Fibroblast of pulmonary artery (primary cell): ENCODE data around the gene PHLDA3.

ENCODE experiments used
- DNase-seq: peaks from one replicate; pipeline ENCODE4 v3.0.0-alpha.2; 2010; ENCODE audit warnings: low read depth
- H3K4me3 ChIP-seq: replicated peaks from 2 replicates; pipeline ENCODE4 v1.5.1; 2011; ENCODE audit warnings: low read depth, mild to moderate bottlenecking, control low read depth, low read length, moderate library complexity
- TF ChIP-seq, protein P1 (sequence below): IDR thresholded peaks from 2 replicates; pipeline ENCODE4 v1.5.1; 2011; ENCODE audit warnings: mild to moderate bottlenecking, control low read depth, low read length, inconsistent platforms; ENCODE audit errors: missing control alignments

PHLDA3 gene

DNA sequence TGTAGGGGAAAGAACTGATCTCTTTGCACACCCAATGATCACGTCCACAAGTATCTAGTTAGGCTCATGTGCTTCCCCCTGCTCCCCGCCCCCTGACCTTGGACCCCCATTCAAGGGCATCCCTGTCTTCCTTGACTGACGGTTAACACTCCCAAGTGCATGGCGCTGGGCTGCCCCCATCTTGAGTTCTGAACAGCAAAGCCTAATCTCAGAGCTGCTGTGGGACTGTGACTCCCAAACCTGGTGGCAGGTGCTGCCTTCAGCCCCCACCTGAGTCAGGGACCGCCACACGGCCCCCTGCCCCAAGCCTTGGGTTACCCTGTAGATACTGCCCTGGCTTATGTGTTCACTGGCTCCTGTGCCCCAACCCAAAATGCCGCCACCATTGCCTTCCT lies 48.4 kb downstream of the PHLDA3 start:
- H3K4me3 ChIP-seq, result no peak overlapping the region
- DNase-seq, result no peak
- TF ChIP-seq, protein P1, sequence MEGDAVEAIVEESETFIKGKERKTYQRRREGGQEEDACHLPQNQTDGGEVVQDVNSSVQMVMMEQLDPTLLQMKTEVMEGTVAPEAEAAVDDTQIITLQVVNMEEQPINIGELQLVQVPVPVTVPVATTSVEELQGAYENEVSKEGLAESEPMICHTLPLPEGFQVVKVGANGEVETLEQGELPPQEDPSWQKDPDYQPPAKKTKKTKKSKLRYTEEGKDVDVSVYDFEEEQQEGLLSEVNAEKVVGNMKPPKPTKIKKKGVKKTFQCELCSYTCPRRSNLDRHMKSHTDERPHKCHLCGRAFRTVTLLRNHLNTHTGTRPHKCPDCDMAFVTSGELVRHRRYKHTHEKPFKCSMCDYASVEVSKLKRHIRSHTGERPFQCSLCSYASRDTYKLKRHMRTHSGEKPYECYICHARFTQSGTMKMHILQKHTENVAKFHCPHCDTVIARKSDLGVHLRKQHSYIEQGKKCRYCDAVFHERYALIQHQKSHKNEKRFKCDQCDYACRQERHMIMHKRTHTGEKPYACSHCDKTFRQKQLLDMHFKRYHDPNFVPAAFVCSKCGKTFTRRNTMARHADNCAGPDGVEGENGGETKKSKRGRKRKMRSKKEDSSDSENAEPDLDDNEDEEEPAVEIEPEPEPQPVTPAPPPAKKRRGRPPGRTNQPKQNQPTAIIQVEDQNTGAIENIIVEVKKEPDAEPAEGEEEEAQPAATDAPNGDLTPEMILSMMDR, result no peak

DNA sequence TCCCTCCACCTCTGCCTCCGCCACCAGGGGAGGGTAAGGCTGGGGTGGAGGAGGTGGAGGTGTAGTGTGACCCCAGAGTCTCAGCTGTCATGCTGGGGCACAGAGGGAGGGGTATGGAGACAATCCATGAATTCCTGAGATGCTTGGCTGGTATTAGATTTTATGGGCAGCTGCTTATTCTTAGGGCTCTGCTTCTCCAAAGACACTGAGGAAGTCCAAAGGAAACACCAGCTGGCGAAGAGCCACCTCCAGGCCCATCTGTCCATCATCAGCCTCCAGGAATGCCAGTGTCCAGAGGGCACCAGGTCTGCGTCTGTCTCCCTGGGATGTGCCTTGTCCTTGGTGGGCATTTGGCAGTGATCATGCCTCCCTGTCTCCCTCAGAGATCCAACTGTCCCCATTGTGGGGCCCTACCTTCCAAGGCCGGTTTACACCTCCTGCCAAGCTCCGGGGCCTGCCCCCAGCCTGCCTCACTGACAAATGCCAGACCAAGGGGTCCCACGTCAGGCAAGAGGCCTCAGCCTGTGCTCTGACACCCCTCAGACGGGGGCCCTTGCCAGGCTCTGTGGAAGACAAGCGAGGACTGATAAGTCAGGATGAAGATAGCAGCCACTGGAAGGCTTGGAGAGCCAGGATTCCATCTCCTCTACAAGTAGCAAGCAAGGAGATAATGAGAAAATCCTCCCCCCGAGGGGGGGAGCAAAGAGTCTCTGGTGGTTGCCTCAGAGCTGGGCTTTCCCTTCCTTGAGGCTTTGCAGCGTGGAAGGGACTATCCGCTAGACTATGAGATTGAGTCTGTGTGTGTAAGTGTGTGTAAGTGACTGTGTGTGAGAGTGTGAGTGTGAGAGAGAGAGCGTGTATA lies 49.0 kb downstream of the PHLDA3 start:
- TF ChIP-seq, protein P1, result no peak
- H3K4me3 ChIP-seq, result no peak overlapping the region
- no peak for DNase-seq

DNA sequence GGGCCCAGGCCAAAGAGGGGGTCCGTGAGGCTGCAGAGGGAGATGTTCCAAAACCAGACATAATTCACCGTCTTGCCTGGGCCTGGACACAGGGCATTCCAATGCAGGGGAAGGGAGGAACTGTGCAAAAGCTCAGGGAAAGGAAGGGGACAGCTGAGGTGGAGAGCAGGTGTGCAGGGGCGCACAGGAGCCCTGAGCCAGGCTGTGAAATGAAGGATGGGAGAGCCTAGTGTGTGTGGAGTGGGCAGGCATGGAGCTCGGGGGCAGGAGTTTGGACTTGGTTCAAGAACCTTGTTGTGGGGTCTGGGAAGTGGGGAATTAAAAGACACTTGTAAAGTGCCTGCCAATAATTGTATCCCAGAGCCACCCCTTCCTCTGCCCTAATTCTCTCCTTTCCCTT lies 49.7 kb downstream of the PHLDA3 start:
- TF ChIP-seq, protein P1, result no peak
- DNase-seq, result no peak
- H3K4me3 ChIP-seq, result no peak overlapping the region

DNA sequence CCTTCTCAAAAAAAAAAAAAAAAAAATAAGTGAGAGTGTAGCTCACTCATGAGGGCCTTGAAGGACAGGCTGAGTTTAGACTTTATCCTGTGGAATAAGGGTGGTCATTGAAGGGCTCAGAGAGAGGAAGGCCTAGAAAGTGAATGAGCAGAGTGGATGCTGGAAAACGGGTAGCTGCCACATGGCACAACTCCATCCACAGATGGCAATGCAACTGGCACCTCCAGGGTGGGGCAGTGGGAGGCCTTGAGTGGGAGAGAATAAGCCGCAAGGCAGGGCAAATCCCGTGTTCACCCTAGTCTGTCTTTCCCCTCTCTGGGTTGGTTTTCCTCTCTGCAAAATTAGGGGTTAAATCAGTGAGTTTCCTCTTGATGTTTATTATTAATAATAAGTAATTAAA lies 50.5 kb downstream of the PHLDA3 start:
- TF ChIP-seq, protein P1, result no peak
- no peak overlapping the region for H3K4me3 ChIP-seq
- no peak for DNase-seq
